ENCODE measurements around the gene UBA5. TPM values are rescaled to one million over a fixed set of nuclear protein-coding genes. Genes with fewer than 3 reads are reported as not detected.

UBA5 gene
- total RNA-seq, 2 donors from 2014 or later, result 30.7 to 40.5 TPM

DNA sequence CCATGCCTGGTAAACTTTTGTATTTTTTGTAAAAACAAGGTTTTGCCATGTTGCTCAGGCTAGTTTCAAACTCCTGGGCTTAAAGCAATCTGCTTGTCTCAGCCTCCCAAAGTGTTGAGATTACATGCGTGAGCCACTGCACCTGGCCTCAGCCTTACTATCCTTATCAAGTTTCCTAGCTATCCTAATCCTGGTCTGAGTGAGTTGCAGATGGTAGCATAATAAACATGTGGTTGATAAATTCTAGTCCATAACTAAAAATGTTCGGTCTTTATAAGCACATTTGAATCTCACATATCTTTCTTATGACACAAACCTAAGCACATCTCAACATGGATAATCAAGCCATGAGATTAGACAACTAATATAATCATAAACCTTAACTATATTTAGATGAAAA lies 43.6 kb downstream of the UBA5 start:
- no peaks in the 10 kb centered on the region for H3K27me3 Mint-ChIP-seq
- no peak overlapping the region for H3K4me3 Mint-ChIP-seq
- DNase-seq, result no peak
- H3K4me1 Mint-ChIP-seq, result peaks cover 8% of the 10 kb centered on the region
- H3K27ac Mint-ChIP-seq, result no peak overlapping the region
- peaks cover 12% of the 10 kb centered on the region for H3K36me3 Mint-ChIP-seq (ENCODE audit: low read depth)
- no peaks in the 10 kb centered on the region for H3K9me3 ChIP-seq (ENCODE audit: control insufficient read depth, low read length, poor library complexity, severe bottlenecking)
- no peak for ATAC-seq

DNA sequence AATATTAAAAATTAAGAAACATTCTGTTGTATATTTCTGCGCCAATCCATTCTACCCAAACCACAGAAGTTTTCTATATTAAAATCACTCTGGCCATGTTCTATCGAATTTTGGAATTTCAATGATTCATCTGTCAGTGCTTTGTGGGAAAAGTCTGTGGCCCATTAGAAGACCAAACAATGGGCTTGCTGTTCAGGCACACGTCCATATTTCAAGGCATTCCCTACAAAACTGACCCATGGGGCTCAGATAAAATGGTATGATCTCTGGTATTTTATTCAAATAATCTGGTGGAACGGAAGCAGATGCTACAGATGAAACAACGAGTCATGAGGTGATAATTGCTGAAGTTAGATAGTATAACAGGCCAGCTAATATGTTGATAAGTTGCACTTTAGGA lies 49.6 kb downstream of the UBA5 start:
- peaks cover 8% of the 10 kb centered on the region for H3K36me3 Mint-ChIP-seq (ENCODE audit: low read depth)
- H3K27me3 Mint-ChIP-seq, result no peaks in the 10 kb centered on the region
- peaks cover 8% of the 10 kb centered on the region for H3K4me1 Mint-ChIP-seq
- no peak overlapping the region for H3K27ac Mint-ChIP-seq
- ATAC-seq, result no peak
- H3K4me3 Mint-ChIP-seq, result no peak overlapping the region
- no peaks in the 10 kb centered on the region for H3K9me3 ChIP-seq (ENCODE audit: control insufficient read depth, low read length, poor library complexity, severe bottlenecking)
- DNase-seq, result no peak

DNA sequence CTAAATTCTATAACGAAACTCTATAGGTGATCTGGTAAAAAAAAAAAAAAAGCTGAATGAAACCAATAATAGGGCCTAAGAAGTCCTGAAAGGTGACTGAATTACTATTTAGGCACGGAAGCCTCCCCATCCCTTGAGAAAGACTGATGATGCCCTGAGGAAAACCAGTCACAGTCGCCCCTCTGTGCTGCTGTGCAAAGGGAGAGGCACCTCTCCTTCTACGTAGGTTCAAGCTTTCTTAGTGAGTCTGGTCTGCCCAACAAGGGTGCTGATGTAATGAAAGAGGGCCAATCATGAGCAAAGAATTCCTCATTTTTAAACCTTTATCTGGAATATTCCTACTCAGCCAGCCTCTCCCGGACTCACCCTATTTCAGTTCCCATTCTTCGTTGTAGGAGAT lies 50.2 kb downstream of the UBA5 start:
- Mint-ChIP-seq H3K36me3 (ENCODE audit: low read depth) (peaks cover 8% of the 10 kb centered on the region), H3K27me3 (no peaks in the 10 kb centered on the region), H3K4me1 (peaks cover 8% of the 10 kb centered on the region), H3K4me3 (no peak overlapping the region), H3K27ac (no peak overlapping the region)
- DNase-seq (no peak), ATAC-seq (no peak)
- no peaks in the 10 kb centered on the region for H3K9me3 ChIP-seq (ENCODE audit: control insufficient read depth, low read length, poor library complexity, severe bottlenecking)

DNA sequence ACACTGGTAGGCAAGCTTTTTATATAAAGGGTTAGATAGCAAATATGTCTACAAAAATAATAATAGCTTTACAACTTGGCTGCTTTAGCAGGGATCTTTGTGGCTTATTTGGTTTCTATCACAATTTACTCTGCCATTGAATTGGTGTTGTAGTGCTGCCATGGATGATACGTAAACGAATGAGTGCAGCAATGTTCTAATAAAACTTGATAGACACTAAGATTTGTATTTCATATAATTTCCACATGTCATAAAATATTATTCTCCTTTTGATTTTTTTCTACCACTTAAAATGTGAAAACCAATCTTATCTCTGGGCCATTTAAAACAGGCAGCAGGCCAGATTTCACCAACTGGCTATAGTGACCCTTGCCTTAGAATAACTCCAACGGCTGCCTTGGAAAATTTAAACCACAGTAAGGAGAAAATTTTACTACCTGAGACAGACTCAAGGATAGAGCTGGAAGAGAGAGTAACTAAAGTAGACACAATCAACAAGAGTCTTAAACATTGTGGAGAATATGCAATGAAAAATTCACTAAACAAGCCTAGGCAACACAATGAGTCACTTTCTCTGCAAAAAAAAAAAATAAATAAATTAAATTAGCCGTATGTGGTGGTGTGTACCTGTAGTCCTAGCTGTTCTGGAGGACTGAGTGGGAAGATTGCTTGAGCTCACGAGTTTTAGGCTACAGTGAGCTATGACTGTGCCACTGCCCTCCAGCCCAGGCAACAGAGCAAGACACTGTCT lies 54.0 kb downstream of the UBA5 start:
- Mint-ChIP-seq H3K36me3 (ENCODE audit: low read depth) (peaks cover 2% of the 10 kb centered on the region), H3K4me1 (peaks cover 10% of the 10 kb centered on the region), H3K4me3 (no peak overlapping the region), H3K27me3 (no peaks in the 10 kb centered on the region), H3K27ac (no peak overlapping the region)
- DNase-seq (no peak), ATAC-seq (no peak)
- no peaks in the 10 kb centered on the region for H3K9me3 ChIP-seq (ENCODE audit: control insufficient read depth, low read length, poor library complexity, severe bottlenecking)

DNA sequence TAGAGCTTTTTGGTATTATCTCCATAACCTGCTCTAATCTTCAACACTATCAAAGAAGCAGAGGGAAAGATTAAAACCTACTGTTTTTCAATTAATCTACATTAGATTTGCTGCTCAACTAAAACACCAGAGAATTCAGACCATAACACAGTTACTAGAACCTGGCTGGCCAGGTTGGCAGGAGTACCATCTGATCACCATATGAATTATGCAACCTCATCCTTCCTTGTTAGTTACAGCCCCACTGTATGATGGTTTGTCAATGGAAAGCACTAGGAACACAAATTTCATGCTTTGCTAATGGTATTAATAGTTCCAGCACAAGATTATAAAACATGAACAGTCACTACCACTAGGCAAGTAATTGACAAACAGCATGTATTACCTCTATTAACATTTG lies 56.2 kb downstream of the UBA5 start:
- ATAC-seq (no peak), DNase-seq (no peak)
- H3K9me3 ChIP-seq (ENCODE audit: control insufficient read depth, low read length, poor library complexity, severe bottlenecking), result no peaks in the 10 kb centered on the region
- H3K27me3 Mint-ChIP-seq, result no peaks in the 10 kb centered on the region
- H3K27ac Mint-ChIP-seq, result no peak overlapping the region
- H3K4me1 Mint-ChIP-seq, result peaks cover 17% of the 10 kb centered on the region
- H3K4me3 Mint-ChIP-seq, result no peak overlapping the region
- H3K36me3 Mint-ChIP-seq (ENCODE audit: low read depth), result no peaks in the 10 kb centered on the region

DNA sequence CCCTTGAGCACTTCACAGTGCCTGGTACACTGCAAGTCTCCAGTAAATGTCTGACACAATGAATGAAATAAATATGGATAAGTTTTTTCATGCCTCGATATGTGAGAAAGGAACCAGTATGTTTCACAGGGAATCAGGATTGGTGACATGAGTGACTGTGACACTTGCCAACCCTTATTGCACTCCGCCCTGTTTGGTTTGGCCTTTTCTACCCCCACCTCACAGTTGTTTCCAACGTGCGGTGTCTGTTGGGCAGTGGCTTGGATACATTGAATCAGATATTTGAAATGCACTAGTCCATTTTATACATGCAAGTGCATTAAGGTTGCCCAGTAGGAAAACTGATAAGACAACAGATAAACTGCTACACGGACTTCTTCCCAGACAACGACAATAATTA lies 60.1 kb downstream of the UBA5 start:
- H3K27me3 Mint-ChIP-seq, result no peaks in the 10 kb centered on the region
- peak overlapping the region; percentile 75 for H3K4me3 Mint-ChIP-seq
- DNase-seq (no peak), ATAC-seq (no peak)
- H3K36me3 Mint-ChIP-seq (ENCODE audit: low read depth), result no peaks in the 10 kb centered on the region
- peak overlapping the region; percentile 59 for H3K27ac Mint-ChIP-seq
- peaks cover 27% of the 10 kb centered on the region for H3K4me1 Mint-ChIP-seq
- H3K9me3 ChIP-seq (ENCODE audit: control insufficient read depth, low read length, poor library complexity, severe bottlenecking), result no peaks in the 10 kb centered on the region

DNA sequence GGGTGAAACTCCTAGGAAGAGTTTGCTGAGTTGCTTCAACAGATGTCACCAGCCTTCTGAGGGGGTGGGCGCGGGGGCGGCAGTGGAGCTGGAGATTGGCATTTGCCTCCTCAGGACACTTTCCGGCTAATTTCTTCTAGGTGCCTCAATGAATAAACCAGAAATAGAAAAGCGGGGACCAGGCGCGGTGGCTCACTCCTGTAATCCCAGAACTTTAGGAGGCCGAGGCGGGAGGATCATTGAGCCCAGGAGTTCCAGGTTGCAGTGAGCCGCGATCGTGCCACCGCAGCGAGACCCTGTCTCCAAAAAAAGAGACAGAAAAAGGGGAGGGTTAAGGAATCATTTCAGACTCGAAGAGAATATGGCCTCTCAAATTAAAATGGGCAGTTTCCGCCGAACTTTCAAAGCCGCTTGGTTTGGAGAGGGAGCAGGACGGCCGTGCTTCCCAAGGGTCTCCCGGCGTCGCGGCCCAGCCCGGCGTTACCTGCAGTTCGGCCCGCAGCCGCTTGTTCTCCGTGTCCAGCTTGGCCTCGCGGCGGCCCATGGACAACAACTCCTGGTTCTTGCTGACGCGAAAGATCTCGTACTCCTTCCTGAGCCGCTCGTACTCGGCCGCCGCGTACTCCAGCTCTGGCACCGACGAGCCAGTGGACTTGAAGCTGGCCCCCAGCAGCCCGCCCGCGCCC lies 61.5 kb downstream of the UBA5 start:
- DNase-seq (no peak), ATAC-seq (peak; percentile 20)
- Mint-ChIP-seq H3K4me1 (peaks cover 21% of the 10 kb centered on the region), H3K27me3 (no peaks in the 10 kb centered on the region), H3K27ac (peak overlapping the region; percentile 59), H3K4me3 (peak overlapping the region; percentile 92), H3K36me3 (ENCODE audit: low read depth) (no peaks in the 10 kb centered on the region)
- H3K9me3 ChIP-seq (ENCODE audit: control insufficient read depth, low read length, poor library complexity, severe bottlenecking), result no peaks in the 10 kb centered on the region

DNA sequence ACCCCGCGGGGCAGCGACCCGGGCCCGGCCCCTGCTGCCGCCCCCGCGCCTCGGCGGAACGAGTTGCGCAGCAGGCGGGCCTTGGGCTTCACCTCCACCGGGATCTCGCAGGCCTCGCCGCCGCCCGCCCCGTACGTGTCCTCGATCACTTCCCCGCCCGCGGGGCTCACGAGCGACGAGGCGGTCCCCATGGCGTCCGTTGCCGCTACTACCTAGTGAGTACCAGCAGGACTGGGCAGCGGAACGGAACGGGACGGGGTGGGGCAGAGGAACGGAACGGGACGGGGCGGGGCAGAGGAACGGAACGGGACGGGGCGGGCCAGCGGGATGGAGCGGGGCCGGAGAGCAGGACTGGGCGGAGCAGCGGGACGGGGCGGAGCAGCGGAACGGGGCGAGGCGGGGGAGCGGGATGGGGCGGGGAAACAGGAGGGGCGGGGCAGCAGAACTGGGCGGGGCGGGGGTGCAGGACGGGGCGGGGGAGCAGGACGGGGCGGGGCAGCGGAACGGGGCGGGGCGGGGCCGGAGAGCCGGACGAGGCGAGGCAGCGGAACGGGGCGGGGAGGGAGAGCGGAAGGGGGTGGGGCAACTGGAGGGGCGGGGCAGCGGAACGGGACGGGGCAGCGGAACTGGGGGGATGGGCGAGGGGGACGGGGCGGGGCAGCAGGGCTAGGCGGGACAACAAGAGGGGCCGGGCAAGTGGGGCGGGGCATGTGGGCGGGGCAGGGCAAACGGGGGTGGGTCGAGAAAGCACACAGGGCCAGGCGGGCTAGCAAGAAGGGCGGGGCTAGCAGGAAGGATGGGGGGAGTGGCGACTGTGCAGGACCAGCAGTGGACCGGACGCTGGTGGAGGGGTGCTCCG lies 62.3 kb downstream of the UBA5 start, which contains the start of gene NPHP3:
Gene NPHP3 (minus strand): TSS at position 245 of the 859 bp plus-strand sequence. CDS start 54 bp downstream, at position 191.
- Mint-ChIP-seq H3K27ac (peak within 1 kb of the TSS; percentile 59), H3K36me3 (ENCODE audit: low read depth) (no peaks in the 10 kb centered on the region), H3K4me3 (peak within 1 kb of the TSS; percentile 92), H3K4me1 (peaks cover 21% of the 10 kb centered on the region), H3K27me3 (no peaks in the 10 kb centered on the region)
- no peaks in the 10 kb centered on the region for H3K9me3 ChIP-seq (ENCODE audit: control insufficient read depth, low read length, poor library complexity, severe bottlenecking)
- DNase-seq (peak; percentile 80 to 98 (median 97)), ATAC-seq (peak; percentile 86)

DNA sequence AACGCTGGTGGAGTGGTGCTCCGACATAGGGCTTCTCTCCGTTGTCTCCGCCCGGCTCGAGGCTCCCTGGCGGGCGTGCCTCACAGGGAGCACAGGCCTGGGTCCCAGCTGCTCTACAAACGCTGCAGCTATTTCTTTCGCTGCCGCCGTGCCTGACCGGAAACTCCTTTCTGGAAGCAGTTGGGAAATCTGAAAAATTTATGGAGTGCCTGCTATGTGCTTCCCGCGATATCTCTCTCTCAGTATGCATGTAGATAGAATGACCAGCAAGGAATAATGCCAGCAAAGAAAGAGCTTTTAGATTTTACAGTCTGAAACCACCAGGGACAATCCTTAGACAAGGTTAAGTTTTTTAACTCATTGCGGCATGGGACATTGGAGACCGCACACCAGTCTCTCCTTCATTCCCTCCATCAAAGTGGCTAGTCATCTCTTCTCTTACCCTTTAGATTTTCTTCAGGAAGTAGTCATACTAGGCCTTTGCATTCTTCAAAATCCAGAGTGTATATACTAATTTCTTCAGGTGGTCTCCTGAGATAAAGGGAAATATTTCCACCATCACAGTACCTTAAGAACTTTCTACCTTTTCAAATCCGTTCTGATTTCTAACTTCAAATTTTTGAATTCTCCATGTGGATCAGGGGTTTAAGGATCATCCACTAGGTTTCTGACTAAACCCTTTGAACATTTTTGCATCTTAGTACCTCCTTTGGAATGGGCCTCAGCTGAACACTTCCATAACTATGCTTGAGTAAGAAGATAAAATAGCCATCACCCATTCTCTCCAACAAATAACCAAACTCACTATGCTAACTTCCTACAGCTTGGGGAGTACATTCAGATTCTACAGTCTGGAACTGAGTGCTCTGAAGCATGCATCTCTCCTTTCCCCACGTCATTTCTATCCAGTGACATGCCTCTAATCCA lies 63.2 kb downstream of the UBA5 start:
- DNase-seq (no peak), ATAC-seq (no peak)
- Mint-ChIP-seq H3K4me3 (peak overlapping the region; percentile 92), H3K27me3 (peaks cover 7% of the 10 kb centered on the region), H3K36me3 (ENCODE audit: low read depth) (no peaks in the 10 kb centered on the region), H3K27ac (peak overlapping the region; percentile 37), H3K4me1 (peaks cover 21% of the 10 kb centered on the region)
- H3K9me3 ChIP-seq (ENCODE audit: control insufficient read depth, low read length, poor library complexity, severe bottlenecking), result no peaks in the 10 kb centered on the region

DNA sequence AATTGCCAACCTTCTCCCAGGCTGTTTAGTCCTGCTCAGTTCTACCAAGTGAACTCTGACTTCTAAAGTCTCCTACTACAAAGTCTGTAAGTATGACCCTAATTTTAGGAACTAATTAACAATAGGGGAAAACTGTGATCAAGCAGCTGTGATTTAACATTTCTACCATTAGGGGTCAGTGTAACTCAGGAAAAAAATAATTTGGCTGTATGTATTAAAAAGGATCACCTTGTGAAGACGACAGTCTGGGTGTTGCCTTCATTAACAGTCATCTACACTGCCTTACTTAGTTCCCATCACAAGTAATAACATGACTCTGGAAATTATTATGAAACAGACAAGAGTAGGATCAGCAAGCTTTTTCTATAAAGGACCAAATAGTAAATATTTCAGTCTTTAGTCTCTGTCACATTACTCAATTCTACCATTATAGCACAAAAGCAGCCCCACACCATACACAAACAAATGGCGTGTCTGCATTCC lies 66.3 kb downstream of the UBA5 start:
- no peak for DNase-seq
- Mint-ChIP-seq H3K4me3 (no peak overlapping the region), H3K4me1 (peaks cover 10% of the 10 kb centered on the region)

More for the DNA sequence above, 66.3 kb downstream of the UBA5 start:
- H3K9me3 ChIP-seq (ENCODE audit: control insufficient read depth, low read length, poor library complexity, severe bottlenecking), result no peaks in the 10 kb centered on the region
- Mint-ChIP-seq H3K27ac (no peak overlapping the region), H3K27me3 (peaks cover 19% of the 10 kb centered on the region), H3K36me3 (ENCODE audit: low read depth) (no peaks in the 10 kb centered on the region)
- no peak for ATAC-seq
